ENCODE results near the gene GMCL1.

Gene GMCL1

DNA sequence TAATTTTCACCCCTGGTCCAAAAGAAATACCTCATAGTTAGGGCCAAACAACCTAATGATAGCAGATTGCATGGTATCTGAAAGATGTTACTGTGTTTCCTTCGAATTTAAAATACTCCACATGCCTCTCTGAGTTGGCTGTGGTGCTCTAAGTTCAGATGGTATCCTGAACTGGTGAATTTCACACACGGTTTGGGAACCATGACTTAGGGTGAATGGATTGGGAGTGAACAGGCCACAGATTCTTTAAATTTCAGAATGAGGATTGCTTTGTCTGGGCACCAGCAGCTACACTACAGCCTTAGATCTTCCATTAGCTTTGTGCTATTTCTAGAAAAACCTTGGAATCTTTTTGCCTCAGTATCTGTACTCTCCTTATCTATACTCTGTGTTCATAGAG is 6.2 kb downstream of the GMCL1 start:
- Histone ChIP-seq H3K36me3 (replicated peaks) (no peaks in the 10 kb centered on the region), H3K27me3 (replicated peaks) (no peaks in the 10 kb centered on the region), H3K27ac (no peak overlapping the region), H3K4me3 (ENCODE audit: low read depth, low read length) (no peak overlapping the region)
- in situ Hi-C loops (cut with HindIII; ENCODE audit: low pct_ligation_motif_present, low sequenced_read_pairs), result no loop called here
- DNase-seq, result no peak
- TF ChIP-seq, protein P1, sequence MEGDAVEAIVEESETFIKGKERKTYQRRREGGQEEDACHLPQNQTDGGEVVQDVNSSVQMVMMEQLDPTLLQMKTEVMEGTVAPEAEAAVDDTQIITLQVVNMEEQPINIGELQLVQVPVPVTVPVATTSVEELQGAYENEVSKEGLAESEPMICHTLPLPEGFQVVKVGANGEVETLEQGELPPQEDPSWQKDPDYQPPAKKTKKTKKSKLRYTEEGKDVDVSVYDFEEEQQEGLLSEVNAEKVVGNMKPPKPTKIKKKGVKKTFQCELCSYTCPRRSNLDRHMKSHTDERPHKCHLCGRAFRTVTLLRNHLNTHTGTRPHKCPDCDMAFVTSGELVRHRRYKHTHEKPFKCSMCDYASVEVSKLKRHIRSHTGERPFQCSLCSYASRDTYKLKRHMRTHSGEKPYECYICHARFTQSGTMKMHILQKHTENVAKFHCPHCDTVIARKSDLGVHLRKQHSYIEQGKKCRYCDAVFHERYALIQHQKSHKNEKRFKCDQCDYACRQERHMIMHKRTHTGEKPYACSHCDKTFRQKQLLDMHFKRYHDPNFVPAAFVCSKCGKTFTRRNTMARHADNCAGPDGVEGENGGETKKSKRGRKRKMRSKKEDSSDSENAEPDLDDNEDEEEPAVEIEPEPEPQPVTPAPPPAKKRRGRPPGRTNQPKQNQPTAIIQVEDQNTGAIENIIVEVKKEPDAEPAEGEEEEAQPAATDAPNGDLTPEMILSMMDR (IDR thresholded peaks at IDR 0.05; ENCODE audit: low read depth, low read length, missing control alignments), result no peak

DNA sequence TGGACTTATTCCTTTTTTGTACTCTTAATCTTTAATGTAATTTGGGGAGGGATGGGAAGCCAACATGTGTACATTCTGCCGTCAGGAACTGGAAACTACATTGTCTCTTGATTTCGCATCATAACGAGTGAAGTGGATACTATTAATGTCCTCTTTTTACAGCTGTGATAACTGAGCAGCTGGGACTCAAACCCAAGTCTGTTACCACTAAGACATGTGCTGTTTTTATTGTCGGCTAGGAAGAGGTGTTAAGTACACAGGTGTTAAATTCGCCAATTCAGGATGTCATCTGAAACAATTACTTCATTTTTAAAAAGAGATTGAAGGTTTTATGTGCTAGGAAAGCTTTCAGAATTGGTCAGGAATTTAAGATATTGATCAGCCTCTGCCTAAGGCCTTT is 6.9 kb downstream of the GMCL1 start:
- Histone ChIP-seq H3K4me3 (ENCODE audit: low read depth, low read length) (no peak overlapping the region), H3K36me3 (replicated peaks) (no peaks in the 10 kb centered on the region), H3K27me3 (replicated peaks) (no peaks in the 10 kb centered on the region), H3K27ac (no peak overlapping the region)
- no peak for DNase-seq
- in situ Hi-C loops (cut with HindIII; ENCODE audit: low pct_ligation_motif_present, low sequenced_read_pairs), result no loop called here
- TF ChIP-seq, protein P1 (IDR thresholded peaks at IDR 0.05; ENCODE audit: low read depth, low read length, missing control alignments), result no peak

DNA sequence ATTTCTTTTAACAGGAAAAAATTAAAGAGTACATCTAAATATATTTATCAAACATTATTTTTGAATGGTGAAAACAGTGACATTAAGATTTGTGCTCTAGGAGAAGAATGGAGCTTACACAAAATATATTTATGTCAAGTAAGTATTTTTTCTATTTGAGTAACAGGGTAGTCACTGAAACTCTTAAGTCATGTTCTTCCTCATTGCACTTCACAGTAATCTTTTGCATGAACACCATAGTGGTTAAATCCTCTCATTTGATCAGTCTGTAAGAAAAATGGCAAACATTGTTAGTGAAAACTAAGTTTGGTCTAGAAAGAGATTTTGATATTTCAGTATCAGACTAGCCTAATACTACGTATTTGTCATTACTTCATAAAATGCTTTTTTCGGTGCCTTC is 8.1 kb downstream of the GMCL1 start:
- Histone ChIP-seq H3K27ac (no peak overlapping the region), H3K27me3 (replicated peaks) (no peaks in the 10 kb centered on the region), H3K36me3 (replicated peaks) (no peaks in the 10 kb centered on the region), H3K4me3 (ENCODE audit: low read depth, low read length) (no peak overlapping the region)
- DNase-seq, result no peak
- TF ChIP-seq, protein P1 (IDR thresholded peaks at IDR 0.05; ENCODE audit: low read depth, low read length, missing control alignments), result no peak
- in situ Hi-C loops (cut with HindIII; ENCODE audit: low pct_ligation_motif_present, low sequenced_read_pairs), result no loop called here

DNA sequence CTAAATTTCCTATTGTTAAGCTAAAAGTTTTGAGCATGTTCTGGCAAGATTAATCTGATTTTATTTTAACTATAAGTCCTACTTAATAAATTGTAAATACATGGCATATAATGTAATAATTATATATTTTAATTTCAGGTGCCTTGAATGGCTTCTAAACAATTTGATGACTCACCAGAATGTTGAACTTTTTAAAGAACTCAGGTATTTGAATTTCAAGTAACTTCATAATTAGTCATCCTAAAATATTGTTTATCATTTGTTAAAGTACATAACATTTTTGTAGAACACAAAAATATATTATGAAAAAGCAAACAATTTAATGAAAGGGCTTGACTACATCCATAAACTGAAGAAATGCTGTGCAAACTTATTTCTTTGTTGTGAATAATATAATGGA is 14.5 kb downstream of the GMCL1 start:
- no peak overlapping the region for H3K4me3 ChIP-seq (ENCODE audit: low read depth, low read length)
- peaks cover 3% of the 10 kb centered on the region for H3K36me3 ChIP-seq (replicated peaks)
- no peak for DNase-seq
- no peaks in the 10 kb centered on the region for H3K27me3 ChIP-seq (replicated peaks)
- in situ Hi-C loops (cut with HindIII; ENCODE audit: low pct_ligation_motif_present, low sequenced_read_pairs), result no loop called here
- no peak overlapping the region for H3K27ac ChIP-seq
- TF ChIP-seq, protein P1 (IDR thresholded peaks at IDR 0.05; ENCODE audit: low read depth, low read length, missing control alignments), result no peak

DNA sequence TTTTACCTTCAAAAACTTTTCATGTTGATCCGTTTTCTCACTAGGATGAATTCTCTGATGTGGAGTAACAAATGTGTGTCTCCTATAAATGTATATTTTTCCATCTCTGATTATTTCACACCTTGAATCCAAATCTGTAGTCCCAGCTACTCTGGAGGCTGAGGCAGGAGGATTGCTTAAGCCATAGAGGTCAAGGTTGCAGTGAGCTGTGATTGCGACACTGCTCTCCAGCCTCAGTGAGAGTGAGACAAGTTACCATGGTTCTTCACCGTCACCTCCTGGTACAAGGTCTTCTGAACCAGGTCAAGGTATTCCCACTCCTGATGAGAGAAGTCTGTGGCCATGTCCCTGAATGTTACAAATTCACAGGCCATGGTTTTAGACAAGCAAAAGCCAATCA is 15.1 kb downstream of the GMCL1 start:
- Histone ChIP-seq H3K27me3 (replicated peaks) (no peaks in the 10 kb centered on the region), H3K36me3 (replicated peaks) (peaks cover 3% of the 10 kb centered on the region), H3K27ac (no peak overlapping the region), H3K4me3 (ENCODE audit: low read depth, low read length) (no peak overlapping the region)
- TF ChIP-seq, protein P1 (IDR thresholded peaks at IDR 0.05; ENCODE audit: low read depth, low read length, missing control alignments), result no peak
- DNase-seq, result no peak
- in situ Hi-C loops (cut with HindIII; ENCODE audit: low pct_ligation_motif_present, low sequenced_read_pairs), result no loop called here
